ENCODE results near the gene ITGA1. TPM values are rescaled to one million over a fixed set of nuclear protein-coding genes. Genes with fewer than 3 reads are reported as not detected.

ITGA1 gene
- total and polyA plus RNA-seq, 2 of the 13 experiments (the other 11 are each of a cell fraction or from before 2014, with no cell fraction given), result 23.1 to 28.6 TPM

DNA sequence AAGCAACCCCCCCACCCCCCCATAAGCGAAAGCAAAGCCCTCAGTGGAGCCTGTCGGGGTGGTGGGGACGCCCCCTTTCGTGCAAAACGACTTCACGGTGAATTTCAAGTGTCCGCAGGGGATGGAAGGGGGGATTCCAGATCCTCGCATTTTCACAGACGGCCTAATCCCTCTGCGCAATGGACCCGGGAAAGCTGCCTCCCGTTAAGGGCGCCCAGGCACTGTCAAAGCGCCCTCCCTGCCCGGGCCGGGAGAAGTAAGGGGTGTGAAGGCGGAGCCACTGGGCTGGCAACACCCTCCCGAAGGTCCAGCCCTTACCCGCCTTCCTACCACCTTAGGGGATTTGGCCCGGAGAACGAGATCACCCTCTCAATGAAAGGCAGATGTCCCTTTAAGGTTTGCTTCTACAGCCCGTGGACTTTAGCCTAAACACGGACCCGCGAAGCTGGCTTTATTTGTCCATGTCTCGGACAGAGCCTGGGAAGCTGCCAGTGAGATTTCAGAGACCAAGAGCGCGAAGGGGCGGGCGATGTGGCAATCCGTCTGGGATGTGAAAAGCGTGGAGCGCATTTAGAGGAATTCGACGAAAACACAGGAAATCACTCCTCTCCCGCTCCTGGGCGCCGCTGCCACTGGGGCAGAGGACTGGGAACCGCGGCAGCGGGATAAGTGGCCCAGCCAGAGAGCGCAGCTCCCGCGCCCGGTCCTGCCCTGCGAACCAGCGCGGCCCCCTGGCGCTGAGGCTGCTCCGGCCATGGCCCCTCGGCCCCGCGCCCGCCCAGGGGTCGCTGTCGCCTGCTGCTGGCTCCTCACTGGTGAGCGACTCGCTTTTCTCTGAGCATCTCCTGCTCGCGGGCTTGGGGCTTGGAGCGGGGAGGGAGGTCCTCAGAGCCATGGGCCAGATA, at the start of gene ITGA1, which contains the start of gene PELO (continued):
- peak; percentile 71 for TF ChIP-seq ZNF776 (CRISPR knock-in tag; IDR thresholded peaks at IDR 0.05)
- TF ChIP-seq, protein P1, sequence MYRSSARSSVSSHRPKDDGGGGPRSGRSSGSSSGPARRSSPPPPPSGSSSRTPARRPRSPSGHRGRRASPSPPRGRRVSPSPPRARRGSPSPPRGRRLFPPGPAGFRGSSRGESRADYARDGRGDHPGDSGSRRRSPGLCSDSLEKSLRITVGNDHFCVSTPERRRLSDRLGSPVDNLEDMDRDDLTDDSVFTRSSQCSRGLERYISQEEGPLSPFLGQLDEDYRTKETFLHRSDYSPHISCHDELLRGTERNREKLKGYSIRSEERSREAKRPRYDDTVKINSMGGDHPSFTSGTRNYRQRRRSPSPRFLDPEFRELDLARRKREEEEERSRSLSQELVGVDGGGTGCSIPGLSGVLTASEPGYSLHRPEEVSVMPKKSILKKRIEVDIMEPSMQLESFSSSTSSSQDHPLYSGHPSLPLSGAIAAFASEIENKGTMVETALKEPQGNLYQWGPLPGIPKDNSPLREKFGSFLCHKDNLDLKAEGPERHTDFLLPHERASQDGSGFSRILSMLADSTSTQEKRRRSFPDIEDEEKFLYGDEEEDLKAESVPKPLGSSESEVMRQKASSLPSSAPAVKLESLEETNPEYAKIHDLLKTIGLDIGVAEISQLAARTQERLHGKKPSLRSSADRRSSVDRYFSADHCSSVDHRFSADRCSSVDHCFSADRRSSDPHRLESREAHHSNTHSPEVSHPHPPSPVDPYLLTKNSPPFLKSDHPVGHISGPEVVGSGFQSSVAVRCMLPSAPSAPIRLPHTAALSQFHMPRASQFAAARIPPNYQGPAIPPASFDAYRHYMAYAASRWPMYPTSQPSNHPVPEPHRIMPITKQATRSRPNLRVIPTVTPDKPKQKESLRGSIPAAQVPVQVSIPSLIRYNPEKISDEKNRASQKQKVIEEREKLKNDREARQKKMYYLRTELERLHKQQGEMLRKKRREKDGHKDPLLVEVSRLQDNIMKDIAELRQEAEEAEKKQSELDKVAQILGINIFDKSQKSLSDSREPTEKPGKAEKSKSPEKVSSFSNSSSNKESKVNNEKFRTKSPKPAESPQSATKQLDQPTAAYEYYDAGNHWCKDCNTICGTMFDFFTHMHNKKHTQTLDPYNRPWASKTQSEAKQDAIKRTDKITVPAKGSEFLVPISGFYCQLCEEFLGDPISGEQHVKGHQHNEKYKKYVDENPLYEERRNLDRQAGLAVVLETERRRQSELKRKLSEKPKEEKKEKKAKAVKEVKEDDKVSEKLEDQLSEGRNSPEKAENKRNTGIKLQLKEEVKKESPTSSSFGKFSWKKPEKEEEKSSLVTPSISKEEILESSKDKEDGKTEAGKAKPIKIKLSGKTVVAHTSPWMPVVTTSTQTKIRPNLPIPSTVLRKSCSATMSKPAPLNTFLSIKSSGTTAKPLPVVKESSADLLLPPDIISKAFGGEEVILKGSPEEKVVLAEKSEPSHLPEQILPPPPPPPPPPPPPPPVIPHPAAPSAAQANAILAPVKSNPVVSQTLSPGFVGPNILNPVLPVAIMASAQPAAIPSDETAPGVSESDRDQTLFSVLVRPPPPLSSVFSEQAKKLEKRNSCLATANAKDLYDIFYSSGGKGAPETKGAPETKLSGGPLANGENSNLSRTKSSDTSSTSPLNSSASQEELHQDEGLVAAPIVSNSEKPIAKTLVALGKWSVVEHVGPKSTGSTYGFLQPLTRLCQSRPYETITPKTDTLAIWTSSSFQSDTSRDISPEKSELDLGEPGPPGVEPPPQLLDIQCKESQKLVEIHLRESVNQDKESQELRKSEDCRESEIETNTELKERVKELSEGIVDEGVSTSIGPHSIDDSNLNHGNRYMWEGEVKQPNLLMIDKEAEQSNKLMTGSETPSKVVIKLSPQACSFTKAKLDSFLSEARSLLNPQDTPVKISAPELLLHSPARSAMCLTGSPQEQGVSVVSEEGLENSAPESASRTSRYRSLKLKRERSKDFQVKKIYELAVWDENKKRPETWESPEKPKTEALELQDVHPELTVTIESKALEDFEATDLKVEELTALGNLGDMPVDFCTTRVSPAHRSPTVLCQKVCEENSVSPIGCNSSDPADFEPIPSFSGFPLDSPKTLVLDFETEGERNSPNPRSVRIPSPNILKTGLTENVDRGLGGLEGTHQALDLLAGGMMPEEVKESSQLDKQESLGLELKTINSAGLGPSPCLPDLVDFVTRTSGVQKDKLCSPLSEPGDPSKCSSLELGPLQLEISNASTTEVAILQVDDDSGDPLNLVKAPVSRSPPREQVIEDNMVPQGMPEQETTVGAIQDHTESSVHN (CRISPR knock-in tag; IDR thresholded peaks at IDR 0.05), result peak; percentile 86; the same call in 1 of the 2 replicates
- no peak for TF ChIP-seq ZNF7 (CRISPR knock-in tag; IDR thresholded peaks at IDR 0.05)
- TF ChIP-seq ZNF101 (CRISPR knock-in tag; IDR thresholded peaks at IDR 0.05; ENCODE audit: borderline replicate concordance, low read depth), result peak; percentile 86; the same call in 1 of the 2 replicates
- TF ChIP-seq, protein P2, sequence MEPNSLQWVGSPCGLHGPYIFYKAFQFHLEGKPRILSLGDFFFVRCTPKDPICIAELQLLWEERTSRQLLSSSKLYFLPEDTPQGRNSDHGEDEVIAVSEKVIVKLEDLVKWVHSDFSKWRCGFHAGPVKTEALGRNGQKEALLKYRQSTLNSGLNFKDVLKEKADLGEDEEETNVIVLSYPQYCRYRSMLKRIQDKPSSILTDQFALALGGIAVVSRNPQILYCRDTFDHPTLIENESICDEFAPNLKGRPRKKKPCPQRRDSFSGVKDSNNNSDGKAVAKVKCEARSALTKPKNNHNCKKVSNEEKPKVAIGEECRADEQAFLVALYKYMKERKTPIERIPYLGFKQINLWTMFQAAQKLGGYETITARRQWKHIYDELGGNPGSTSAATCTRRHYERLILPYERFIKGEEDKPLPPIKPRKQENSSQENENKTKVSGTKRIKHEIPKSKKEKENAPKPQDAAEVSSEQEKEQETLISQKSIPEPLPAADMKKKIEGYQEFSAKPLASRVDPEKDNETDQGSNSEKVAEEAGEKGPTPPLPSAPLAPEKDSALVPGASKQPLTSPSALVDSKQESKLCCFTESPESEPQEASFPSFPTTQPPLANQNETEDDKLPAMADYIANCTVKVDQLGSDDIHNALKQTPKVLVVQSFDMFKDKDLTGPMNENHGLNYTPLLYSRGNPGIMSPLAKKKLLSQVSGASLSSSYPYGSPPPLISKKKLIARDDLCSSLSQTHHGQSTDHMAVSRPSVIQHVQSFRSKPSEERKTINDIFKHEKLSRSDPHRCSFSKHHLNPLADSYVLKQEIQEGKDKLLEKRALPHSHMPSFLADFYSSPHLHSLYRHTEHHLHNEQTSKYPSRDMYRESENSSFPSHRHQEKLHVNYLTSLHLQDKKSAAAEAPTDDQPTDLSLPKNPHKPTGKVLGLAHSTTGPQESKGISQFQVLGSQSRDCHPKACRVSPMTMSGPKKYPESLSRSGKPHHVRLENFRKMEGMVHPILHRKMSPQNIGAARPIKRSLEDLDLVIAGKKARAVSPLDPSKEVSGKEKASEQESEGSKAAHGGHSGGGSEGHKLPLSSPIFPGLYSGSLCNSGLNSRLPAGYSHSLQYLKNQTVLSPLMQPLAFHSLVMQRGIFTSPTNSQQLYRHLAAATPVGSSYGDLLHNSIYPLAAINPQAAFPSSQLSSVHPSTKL (CRISPR knock-in tag; IDR thresholded peaks at IDR 0.05), result peak; percentile 46; the same call in 1 of the 2 replicates
- TF ChIP-seq NCOA2 (CRISPR knock-in tag; IDR thresholded peaks at IDR 0.05), result peak; percentile 51; the same call in 1 of the 2 replicates
- TF ChIP-seq ZBTB42 (CRISPR knock-in tag; IDR thresholded peaks at IDR 0.05), result no peak
- TF ChIP-seq ZNF670 (CRISPR knock-in tag; IDR thresholded peaks at IDR 0.05; ENCODE audit: borderline replicate concordance), result peak; percentile 47; the same call in 1 of the 2 replicates
- peak; percentile 73; the same call in 1 of the 2 replicates for TF ChIP-seq HNRNPL (IDR thresholded peaks at IDR 0.05; ENCODE audit: low read depth, low read length)
- TF ChIP-seq ZFY (CRISPR knock-in tag; IDR thresholded peaks at IDR 0.05), result peak; percentile 55
- peak; percentile 74 for TF ChIP-seq KMT2B (CRISPR knock-in tag; IDR thresholded peaks at IDR 0.05)
- TF ChIP-seq ZNF292 (CRISPR knock-in tag; IDR thresholded peaks at IDR 0.05; ENCODE audit: borderline replicate concordance, low read depth), result peak; percentile 96
- no peak for TF ChIP-seq ZNF674 (CRISPR knock-in tag; IDR thresholded peaks at IDR 0.05; ENCODE audit: low read depth)
- TF ChIP-seq ZNF124 (CRISPR knock-in tag; IDR thresholded peaks at IDR 0.05), result peak; percentile 76
- TF ChIP-seq AHR (CRISPR knock-in tag; IDR thresholded peaks at IDR 0.05), result no peak
- TF ChIP-seq, protein P3, sequence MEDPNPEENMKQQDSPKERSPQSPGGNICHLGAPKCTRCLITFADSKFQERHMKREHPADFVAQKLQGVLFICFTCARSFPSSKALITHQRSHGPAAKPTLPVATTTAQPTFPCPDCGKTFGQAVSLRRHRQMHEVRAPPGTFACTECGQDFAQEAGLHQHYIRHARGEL (CRISPR knock-in tag; IDR thresholded peaks at IDR 0.05), result no peak

Data from HepG2 (cell line).